GM18858 (cell line): Measurements from ENCODE around the gene SLC30A3.

ENCODE experiments used
- ATAC-seq: cut with Tn5 transposase; IDR thresholded peaks from one replicate; pipeline ENCODE4 v1.9.1; 2021; ENCODE audit not compliant: unreplicated experiment

The SLC30A3 gene

GRCh38 chr2:27236626-27237025 lies 26.2 kb downstream of the SLC30A3 start:
- no peak for ATAC-seq

DNA sequence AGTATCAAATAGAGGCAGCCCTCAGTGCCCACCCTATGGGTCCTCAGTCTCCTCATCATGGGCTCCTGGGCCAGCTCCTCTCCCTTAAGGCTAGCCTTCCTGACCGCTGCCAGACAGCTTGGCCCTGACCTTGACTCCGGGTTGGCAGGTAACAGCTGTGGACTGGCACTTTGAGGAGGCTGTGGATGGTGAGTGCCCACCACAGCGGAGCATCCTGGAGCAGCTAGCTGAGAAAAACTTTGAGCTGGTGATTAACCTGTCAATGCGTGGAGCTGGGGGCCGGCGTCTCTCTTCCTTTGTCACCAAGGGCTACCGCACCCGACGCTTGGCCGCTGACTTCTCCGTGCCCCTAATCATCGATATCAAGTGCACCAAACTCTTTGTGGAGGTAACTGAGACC lies 26.7 kb downstream of the SLC30A3 start:
- ATAC-seq, result no peak

- ATAC-seq, result no peak
Observed at GRCh38 chr2:27233341-27233740, 29.5 kb downstream of the SLC30A3 start.

GRCh38 chr2:27231921-27232320 lies 30.9 kb downstream of the SLC30A3 start:
- no peak for ATAC-seq

- no peak for ATAC-seq
Observed at GRCh38 chr2:27227501-27227900, 35.3 kb downstream of the SLC30A3 start.

DNA sequence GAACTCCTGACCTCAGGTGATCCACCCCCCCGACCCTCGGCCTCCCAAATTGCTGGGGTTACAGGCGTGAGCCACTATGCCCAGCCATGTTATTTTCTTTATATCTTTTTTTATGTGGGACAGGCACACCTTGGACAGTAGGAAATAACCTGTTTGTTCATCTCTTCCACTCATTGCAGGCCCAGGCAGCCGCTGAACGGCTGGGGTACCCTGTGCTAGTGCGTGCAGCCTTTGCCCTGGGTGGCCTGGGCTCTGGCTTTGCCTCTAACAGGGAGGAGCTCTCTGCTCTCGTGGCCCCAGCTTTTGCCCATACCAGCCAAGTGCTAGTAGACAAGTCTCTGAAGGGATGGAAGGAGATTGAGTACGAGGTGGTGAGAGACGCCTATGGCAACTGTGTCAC lies 37.3 kb downstream of the SLC30A3 start:
- no peak for ATAC-seq

DNA sequence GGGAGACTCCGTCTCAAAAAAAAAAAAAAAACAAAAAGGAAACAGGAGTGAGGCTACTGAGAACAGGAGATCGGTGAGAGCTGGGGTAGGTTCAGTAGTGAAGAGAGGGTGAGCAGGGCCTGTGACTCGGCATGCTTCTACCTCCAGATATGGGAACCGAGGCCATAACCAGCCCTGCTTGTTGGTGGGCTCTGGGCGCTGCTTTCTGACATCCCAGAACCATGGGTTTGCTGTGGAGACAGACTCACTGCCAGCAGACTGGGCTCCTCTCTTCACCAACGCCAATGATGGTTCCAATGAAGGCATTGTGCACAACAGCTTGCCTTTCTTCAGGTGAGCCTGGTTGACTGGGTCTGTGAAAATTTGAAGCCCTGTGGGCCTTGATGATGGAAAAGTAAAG lies 39.4 kb downstream of the SLC30A3 start:
- no peak for ATAC-seq

- ATAC-seq, result no peak
Observed at GRCh38 chr2:27222407-27222806, 40.4 kb downstream of the SLC30A3 start.

GRCh38 chr2:27221166-27221565 lies 41.7 kb downstream of the SLC30A3 start:
- no peak for ATAC-seq

DNA sequence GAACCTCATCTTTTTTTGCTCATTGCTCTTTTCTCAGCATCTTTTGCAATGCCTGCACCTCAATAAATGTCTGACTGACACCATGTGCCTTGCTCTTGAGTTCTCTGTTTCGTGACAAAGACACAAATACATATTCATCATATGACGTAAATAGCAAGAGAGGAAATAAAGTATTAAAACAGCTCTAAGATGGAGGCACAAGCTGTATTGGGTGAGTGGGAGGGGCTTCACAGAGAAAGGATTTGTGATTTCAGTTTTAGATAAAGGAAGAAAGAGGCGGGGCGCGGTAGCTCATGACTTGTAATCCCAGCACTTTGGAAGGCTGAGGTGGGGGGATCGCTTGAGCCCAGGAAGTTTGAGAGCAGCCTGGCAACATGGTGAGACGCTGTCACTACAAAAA lies 42.8 kb downstream of the SLC30A3 start:
- no peak for ATAC-seq

DNA sequence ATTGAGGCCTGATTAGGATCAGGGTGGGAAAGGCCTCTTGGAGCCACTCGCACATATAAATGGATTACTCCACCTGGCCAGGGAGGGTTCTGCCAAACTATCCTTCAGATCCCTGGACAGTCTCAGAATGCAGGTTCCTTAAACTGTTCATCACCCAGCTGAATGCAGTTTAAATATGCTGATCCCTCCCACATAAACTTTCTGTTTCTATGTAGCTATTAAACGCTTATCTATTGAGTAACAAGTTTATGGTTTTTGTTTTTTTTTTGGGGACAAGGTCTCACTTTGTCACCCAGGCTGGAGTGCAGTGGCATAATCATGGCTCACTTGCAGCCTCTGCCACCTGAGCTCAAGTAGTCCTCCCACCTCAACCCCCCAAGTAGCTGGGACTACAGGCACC lies 43.8 kb downstream of the SLC30A3 start:
- no peak for ATAC-seq

DNA sequence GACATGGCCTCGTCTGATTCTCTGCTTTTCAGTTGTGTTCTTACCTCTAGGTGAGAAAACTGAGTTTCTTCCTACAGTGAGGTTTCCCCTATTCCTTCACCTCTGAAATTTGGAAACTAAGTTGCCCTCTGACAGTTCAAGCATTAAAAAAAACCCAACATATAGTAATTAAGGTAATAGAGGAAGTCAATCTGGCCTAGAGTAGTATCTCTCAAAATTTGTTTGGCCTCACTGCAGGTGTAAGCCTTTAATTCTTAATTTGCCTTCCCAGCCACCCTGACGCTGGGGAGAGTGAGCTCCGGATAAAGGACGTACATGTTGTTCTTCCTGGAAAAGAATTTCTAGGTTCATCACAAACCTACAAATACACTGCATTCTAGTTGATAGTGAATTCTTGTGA lies 44.2 kb downstream of the SLC30A3 start:
- no peak for ATAC-seq

DNA sequence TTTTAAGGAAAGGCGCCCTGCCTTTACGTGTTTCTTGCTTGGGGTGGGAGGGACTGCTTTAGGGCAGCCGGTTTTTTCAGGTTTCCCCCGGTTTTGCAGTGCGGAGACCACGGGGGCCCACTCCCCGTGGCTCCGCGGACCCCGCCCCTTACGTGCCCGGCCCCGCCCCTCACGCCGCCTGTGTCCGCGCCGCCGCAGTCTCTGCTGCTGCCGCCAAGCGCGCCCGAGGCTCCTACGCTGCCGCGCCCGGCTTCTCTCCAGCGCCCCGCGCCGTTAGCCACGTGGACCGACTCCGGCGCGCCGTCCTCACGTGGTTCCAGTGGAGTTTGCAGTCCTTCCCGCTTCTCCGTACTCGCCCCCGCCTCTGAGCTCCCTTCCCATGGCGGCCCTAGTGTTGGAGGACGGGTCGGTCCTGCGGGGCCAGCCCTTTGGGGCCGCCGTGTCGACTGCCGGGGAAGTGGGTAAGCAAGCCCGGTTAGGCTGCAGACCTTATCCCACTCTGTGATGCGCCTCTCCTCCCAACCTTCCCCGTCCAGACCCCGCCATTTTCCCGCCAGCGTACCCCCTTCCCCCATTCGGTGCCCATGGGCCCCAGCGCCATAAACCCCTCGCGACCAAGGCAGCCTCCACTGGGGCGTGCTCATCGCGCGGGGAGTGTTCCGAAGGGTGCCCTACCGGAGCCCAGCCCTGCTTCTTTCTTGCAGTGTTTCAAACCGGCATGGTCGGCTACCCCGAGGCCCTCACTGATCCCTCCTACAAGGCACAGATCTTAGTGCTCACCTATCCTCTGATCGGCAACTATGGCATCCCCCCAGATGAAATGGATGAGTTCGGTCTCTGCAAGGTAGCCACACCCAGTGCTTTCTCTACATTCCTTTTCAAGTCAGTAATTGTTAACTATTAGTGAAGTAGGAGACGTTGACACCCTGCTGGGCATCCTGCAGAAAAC lies 45.4 kb downstream of the SLC30A3 start, which contains the start of gene CAD:
TSS of gene CAD (plus strand) at position 197 of the 949 bp plus-strand sequence. CDS start at position 380, 183 bp downstream.
- peak; percentile 48 for ATAC-seq

DNA sequence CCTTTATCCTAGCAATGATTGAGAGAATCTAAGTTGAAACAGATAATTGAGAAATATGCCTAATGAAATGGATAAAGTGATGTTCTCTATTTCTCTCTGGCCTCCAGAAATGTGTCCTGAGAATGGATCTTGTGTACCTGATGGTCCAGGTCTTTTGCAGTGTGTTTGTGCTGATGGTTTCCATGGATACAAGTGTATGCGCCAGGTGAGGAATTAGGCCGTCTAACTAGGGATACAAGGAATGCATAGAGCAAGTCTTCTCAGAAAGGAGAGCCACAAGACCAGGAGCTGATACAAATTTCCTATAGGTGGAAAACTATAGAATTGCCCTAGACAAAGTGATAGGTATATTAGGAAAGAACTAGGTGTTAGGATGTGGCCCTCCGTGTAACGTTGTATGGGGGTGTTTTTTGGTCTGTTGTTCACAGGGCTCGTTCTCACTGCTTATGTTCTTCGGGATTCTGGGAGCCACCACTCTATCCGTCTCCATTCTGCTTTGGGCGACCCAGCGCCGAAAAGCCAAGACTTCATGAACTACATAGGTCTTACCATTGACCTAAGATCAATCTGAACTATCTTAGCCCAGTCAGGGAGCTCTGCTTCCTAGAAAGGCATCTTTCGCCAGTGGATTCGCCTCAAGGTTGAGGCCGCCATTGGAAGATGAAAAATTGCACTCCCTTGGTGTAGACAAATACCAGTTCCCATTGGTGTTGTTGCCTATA lies 46.3 kb downstream of the SLC30A3 start:
- ATAC-seq, result no peak

GRCh38 chr2:27214941-27215340 lies 47.9 kb downstream of the SLC30A3 start:
- ATAC-seq, result no peak

DNA sequence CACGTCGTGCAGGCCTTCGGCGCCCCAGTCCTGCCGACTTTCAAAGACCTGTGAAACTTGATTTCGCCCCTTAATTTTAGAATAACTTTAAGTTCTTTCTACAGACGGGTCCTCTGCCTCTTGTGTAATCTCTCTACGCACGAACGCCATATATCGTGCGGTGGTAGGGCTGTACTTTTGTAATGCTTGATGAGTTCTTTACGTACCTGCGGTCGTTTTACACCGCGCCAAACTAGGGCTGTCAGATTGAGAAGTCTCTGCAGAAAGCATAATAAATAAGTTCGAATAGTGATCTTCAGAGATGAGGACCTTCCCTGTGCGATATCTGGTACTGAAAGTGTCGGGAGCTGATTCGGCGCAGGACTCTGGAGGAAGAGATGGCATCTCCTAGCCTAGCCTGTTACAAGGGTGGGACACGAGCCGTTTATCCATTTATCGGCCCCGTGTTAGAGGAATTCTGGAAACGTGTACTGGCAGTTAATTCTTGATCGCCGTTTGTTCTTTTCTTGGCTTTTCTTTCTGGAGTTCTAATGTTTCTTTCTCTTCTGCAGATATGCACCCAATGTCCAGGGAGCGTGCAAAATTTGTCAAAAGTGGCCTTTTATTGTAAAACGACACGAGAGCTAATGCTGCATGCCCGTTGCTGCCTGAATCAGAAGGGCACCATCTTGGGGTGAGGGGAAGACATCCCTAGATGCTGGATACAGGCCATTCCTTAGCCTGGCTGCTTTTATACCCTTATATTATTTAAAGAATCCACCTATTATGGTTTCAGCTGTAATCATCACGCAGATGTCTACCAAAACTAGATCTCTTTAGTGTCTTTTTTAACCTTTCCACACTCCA lies 50.0 kb downstream of the SLC30A3 start:
- ATAC-seq, result peak; percentile 6

DNA sequence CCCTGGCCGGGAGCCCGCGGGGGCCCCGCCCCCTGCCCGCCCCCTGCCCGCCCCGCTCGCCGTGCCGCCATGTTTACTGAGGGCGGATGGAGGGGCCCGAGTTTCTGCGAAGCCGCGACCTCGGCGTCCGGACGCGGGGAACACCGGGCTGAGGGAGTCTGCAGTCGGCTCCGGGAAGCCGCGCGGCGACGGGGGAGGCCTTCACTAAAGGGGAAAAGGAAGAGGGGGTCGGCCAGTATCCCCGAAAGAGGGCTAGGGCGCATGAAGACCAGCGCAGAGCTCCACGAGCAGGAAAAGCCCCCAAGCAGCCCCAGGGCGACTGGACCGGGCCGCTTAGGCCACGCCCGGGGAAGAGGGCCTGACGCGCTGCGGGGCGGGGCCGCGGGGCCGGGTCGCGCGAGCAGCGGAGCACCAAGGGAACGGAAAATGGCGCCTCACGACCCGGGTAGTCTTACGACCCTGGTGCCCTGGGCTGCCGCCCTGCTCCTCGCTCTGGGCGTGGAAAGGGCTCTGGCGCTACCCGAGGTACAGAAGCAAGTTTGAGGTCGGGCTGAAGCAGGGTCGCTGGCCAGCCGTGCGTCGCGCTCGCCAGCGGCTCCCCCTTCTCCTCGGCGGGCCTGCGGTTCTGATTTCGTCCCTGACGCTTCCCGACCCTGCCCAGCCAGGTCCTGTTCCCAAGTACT lies 50.8 kb downstream of the SLC30A3 start, which contains the start of the genes ATRAID and SLC5A6:
TSS of gene ATRAID (plus strand) at position 99 of the 683 bp plus-strand sequence. CDS start at position 427, 328 bp downstream.
TSS of gene SLC5A6 (minus strand) at position 326 of the 683 bp plus-strand sequence. CDS start 4,618 bp downstream, outside the sequence.
- peak; percentile 44 for ATAC-seq

- ATAC-seq, result peak; percentile 31
Observed at GRCh38 chr2:27211241-27211942, 51.5 kb downstream of the SLC30A3 start.

DNA sequence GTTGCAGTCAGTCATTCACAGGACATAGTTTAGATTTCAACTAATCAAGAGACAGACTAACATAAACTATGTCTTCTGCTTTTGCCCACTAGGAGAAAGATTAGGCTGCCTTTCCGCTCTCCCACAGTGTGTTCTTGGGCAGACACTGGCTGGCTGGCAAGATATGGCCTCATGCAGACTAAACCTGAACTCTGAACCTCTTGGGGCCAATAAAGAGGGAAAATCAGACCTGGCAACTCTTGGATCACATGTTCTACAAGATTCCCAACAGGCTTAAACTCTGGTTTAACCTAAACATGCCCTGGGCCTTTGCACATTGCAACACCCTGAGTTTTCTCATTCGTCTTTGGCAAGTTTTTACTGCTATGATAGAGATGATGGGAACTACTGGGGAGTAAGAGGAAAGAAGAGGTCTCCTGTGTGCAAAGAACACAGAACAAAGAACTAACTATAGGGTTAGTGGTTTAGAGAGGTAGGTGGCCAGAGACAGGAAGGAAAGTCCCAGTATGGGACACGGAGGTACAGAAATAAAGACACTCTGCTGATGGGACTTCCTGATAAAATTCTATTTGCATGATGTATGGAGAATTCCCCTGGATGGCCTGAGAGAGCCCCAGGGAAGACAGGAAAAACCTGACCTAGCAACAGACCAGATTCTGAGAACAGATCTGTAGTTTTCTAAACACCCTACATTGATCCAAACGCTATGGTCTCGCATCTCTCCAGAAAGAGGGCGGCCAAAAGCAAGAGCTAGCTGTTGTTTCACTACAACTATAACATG lies 53.0 kb downstream of the SLC30A3 start:
- no peak for ATAC-seq
